IMR-90 (cell line): ENCODE measurements around the gene PEX10. TPM values are rescaled to one million over a fixed set of nuclear protein-coding genes. Genes with fewer than 3 reads are reported as not detected.
A peak's percentile ranks its signal among the peaks of the same experiment; 100 is the strongest.

Source experiments
- ATAC-seq: fragments of 200-7000 bp; cut with Tn5 transposase; 2 replicates; pipeline ENCODE4 v1.9.1; 2020; ENCODE audit warnings: low read depth, mild to moderate bottlenecking, moderate library complexity
- BruUV-seq: library from RNA; stranded (reverse); fragments of 400-500 nt; replicated peaks from 2 replicates; lab custom pipeline; 2021; lab: Mats Ljungman, UMichigan
- CTCF ChIA-PET: fragments of 300-600 bp; formaldehyde crosslinking; extraction: SDS; loops from one replicate; lab custom pipeline; 2021; ENCODE audit warnings: antibody characterized with exemption; lab: Yijun Ruan, JAX
- POLR2A ChIA-PET: fragments of 300-600 bp; sonication (Branson Sonifier 250); formaldehyde crosslinking; loops from one replicate; lab custom pipeline; 2022; ENCODE audit warnings: antibody characterized with exemption; ENCODE audit not compliant: unreplicated experiment; lab: Charles Lee
- DNase-seq: peaks from one replicate; pipeline ENCODE4 v3.0.0; 2013
- H2AFZ ChIP-seq: replicated peaks from 2 replicates; pipeline ENCODE3; 2013; ENCODE audit warnings: low read length, mild to moderate bottlenecking; ENCODE audit not compliant: poor library complexity
- H2AK5ac ChIP-seq: 2 replicates; pipeline ENCODE4 v1.6.1; 2013; ENCODE audit warnings: low read depth, low read length, inconsistent platforms
- H2AK9ac ChIP-seq: replicated peaks from 2 replicates; pipeline ENCODE3; 2013; ENCODE audit warnings: mild to moderate bottlenecking, low read depth, low read length, moderate library complexity; ENCODE audit not compliant: poor library complexity
- H2BK120ac ChIP-seq: 2 replicates; pipeline ENCODE4 v1.6.1; 2013; ENCODE audit warnings: low read depth, low read length, inconsistent platforms
- H2BK15ac ChIP-seq: 3 replicates; pipeline ENCODE4 v1.6.1; 2013; ENCODE audit warnings: low read depth, low read length, inconsistent platforms
- H2BK20ac ChIP-seq: 2 replicates; pipeline ENCODE4 v1.6.1; 2013; ENCODE audit warnings: low read depth, mild to moderate bottlenecking, inconsistent platforms, low read length, moderate library complexity
- H2BK5ac ChIP-seq: 2 replicates; pipeline ENCODE4 v1.6.1; 2013; ENCODE audit warnings: mild to moderate bottlenecking, low read depth, low read length, inconsistent platforms; ENCODE audit not compliant: poor library complexity, severe bottlenecking
- H3K14ac ChIP-seq: replicated peaks from 2 replicates; pipeline ENCODE4 v1.6.1; 2013; ENCODE audit warnings: low read depth, low read length, inconsistent platforms
- H3K18ac ChIP-seq: 2 replicates; pipeline ENCODE4 v1.6.1; 2013; ENCODE audit warnings: low read depth, low read length, control low read depth
- H3K23ac ChIP-seq: 2 replicates; pipeline ENCODE4 v1.6.1; 2013; ENCODE audit warnings: low read depth, low read length, inconsistent platforms
- H3K27ac ChIP-seq: 2 replicates; pipeline ENCODE4 v1.5.1; 2013; ENCODE audit warnings: mild to moderate bottlenecking, control low read depth, low read length; ENCODE audit not compliant: insufficient read depth
- H3K27me3 ChIP-seq: 2 replicates; pipeline ENCODE4 v1.6.1; 2013; ENCODE audit warnings: low read length; ENCODE audit not compliant: control insufficient read depth, insufficient read depth
- H3K36me3 ChIP-seq: 2 replicates; pipeline ENCODE4 v1.6.1; 2013; ENCODE audit warnings: low read length, mixed read lengths; ENCODE audit not compliant: control insufficient read depth, insufficient read depth
- H3K4ac ChIP-seq: 2 replicates; pipeline ENCODE4 v1.6.1; 2013; ENCODE audit warnings: low read depth, low read length, inconsistent platforms
- H3K4me1 ChIP-seq: 2 replicates; pipeline ENCODE4 v1.6.1; 2013; ENCODE audit warnings: low read length, mixed read lengths; ENCODE audit not compliant: control insufficient read depth, insufficient read depth
- H3K4me2 ChIP-seq: 2 replicates; pipeline ENCODE4 v1.6.1; 2013; ENCODE audit warnings: low read depth, mild to moderate bottlenecking, control low read depth, low read length, moderate library complexity
- H3K4me3 ChIP-seq: 2 replicates; pipeline ENCODE4 v1.5.1; 2013; ENCODE audit warnings: low read depth, mild to moderate bottlenecking, control low read depth, low read length, moderate library complexity; ENCODE audit not compliant: insufficient read depth
- H3K56ac ChIP-seq: 2 replicates; pipeline ENCODE4 v1.6.1; 2013; ENCODE audit warnings: low read length, inconsistent platforms; ENCODE audit not compliant: insufficient read depth; ENCODE audit errors: extremely low read depth
- H3K79me1 ChIP-seq, 2 experiments: 2 replicates each; pipeline ENCODE4 v1.6.1; 2013; ENCODE audit warnings: low read length in 2 of 2, inconsistent platforms in 1 of 2, low read depth in 1 of 2
- H3K9ac ChIP-seq: 2 replicates; pipeline ENCODE4 v1.6.1; 2013; ENCODE audit warnings: low read depth, low read length, control low read depth
- H3K9me1 ChIP-seq: 2 replicates; pipeline ENCODE4 v1.6.1; 2013; ENCODE audit warnings: low read length, inconsistent platforms; ENCODE audit not compliant: insufficient read depth
- H3K9me3 ChIP-seq: 2 replicates; pipeline ENCODE4 v1.6.1; 2013; ENCODE audit warnings: low read length; ENCODE audit not compliant: control insufficient read depth, insufficient read depth
- H4K20me1 ChIP-seq: 2 replicates; pipeline ENCODE4 v1.6.1; 2013; ENCODE audit warnings: low read length, inconsistent platforms; ENCODE audit not compliant: insufficient read depth
- H4K5ac ChIP-seq: 2 replicates; pipeline ENCODE4 v1.6.1; 2013; ENCODE audit warnings: mild to moderate bottlenecking, low read depth, low read length, control low read depth
- H4K8ac ChIP-seq, 2 experiments: 2 replicates each; pipeline ENCODE4 v1.6.1; 2013; ENCODE audit warnings: low read depth in 2 of 2, low read length in 2 of 2, control low read depth in 1 of 2, inconsistent platforms in 1 of 2
- H4K91ac ChIP-seq: 2 replicates; pipeline ENCODE4 v1.6.1; 2013; ENCODE audit warnings: low read depth, low read length, inconsistent platforms; ENCODE audit not compliant: insufficient read depth
- BHLHE40 ChIP-seq: fragments of 150-350 bp; IDR thresholded peaks from 2 replicates; pipeline ENCODE4 v1.6.1; 2016; ENCODE audit warnings: mild to moderate bottlenecking, low read depth, low read length
- CEBPB ChIP-seq: IDR thresholded peaks from 2 replicates; pipeline ENCODE4 v1.6.1; 2012; ENCODE audit warnings: low read depth, low read length, improper control_type of control experiment
- FOS ChIP-seq: fragments of 150-350 bp; IDR thresholded peaks from 2 replicates; pipeline ENCODE4 v1.6.1; 2016; ENCODE audit warnings: low read depth, low read length
- MAFK ChIP-seq: IDR thresholded peaks from 2 replicates; pipeline ENCODE4 v1.6.1; 2012; ENCODE audit warnings: low read depth, low read length, improper control_type of control experiment
- MAZ ChIP-seq: IDR thresholded peaks from 2 replicates; pipeline ENCODE4 v1.6.1; 2012; ENCODE audit warnings: low read depth, mild to moderate bottlenecking, low read length, improper control_type of control experiment, moderate library complexity, borderline replicate concordance
- MXI1 ChIP-seq: IDR thresholded peaks from 2 replicates; pipeline ENCODE4 v1.6.1; 2012; ENCODE audit warnings: low read depth, mild to moderate bottlenecking, low read length, moderate library complexity, borderline replicate concordance
- RAD21 ChIP-seq: IDR thresholded peaks from 2 replicates; pipeline ENCODE4 v1.6.1; 2012; ENCODE audit warnings: low read length, improper control_type of control experiment
- SMC3 ChIP-seq: fragments of 150-350 bp; IDR thresholded peaks from 2 replicates; pipeline ENCODE4 v1.6.1; 2016; ENCODE audit warnings: low read depth, mild to moderate bottlenecking, antibody characterized with exemption, low read length, moderate library complexity
- WGBS, 2 experiments: methylation state at CpG; one replicate each; pipeline versions ENCODE4 v1.1.5 to v1.1.7; 2013; ENCODE audit warnings: missing lambda C conversion rate in 2 of 2; ENCODE audit not compliant: insufficient read length in 1 of 2; ENCODE audit errors: extremely low coverage in 2 of 2; 5-methylcytosine and 5-hydroxymethylcytosine counted together
- dilution Hi-C: fragments of 300-500 bp; cut with HindIII; formaldehyde crosslinking; loops from one replicate; pipeline ENCODE4 v1.14.3; 2018; ENCODE audit warnings: low sequenced_read_pairs; ENCODE audit not compliant: unreplicated experiment
- in situ Hi-C: fragments of 300-500 bp; cut with MboI; formaldehyde crosslinking; loops from 3 replicates; pipeline ENCODE4 v1.14.3; 2019; ENCODE audit warnings: low sequenced_read_pairs, inconsistent platforms, mixed read lengths
- intact Hi-C: fragments of 100-400 bp; cut with micrococcal nuclease; formaldehyde crosslinking; loops from 2 replicates; pipeline ENCODE4 v1.10.0; 2022
- polyA plus RNA-seq, 3 experiments: library from polyadenylated mRNA; depleted of rRNA; stranded (reverse); fragments of >200 nt; gene quantifications; 2 replicates each; pipeline ENCODE4 v1.2.3, GENCODE V29; 2012; ENCODE audit warnings: low replicate concordance in 1 of 3
- total RNA-seq: library from RNA; depleted of rRNA; stranded (reverse); fragments of >200 nt; gene quantifications from 2 replicates; pipeline ENCODE4 v1.2.3, GENCODE V29; 2012
- TF ChIP-seq, protein P1 (sequence below): conservative IDR thresholded peaks from 2 replicates; pipeline ENCODE4 v1.5.1; 2012; ENCODE audit warnings: mild to moderate bottlenecking, low read depth, low read length, improper control_type of control experiment
- TF ChIP-seq, protein P2 (sequence below): fragments of 150-350 bp; IDR thresholded peaks from 2 replicates; pipeline ENCODE4 v1.6.1; 2017; ENCODE audit warnings: mild to moderate bottlenecking, antibody characterized with exemption, low read length, low read depth

The PEX10 gene
- total and polyA plus RNA-seq, 2 of the 4 experiments (the other 2 are of a cell fraction), result 16.9 to 19.7 TPM

DNA sequence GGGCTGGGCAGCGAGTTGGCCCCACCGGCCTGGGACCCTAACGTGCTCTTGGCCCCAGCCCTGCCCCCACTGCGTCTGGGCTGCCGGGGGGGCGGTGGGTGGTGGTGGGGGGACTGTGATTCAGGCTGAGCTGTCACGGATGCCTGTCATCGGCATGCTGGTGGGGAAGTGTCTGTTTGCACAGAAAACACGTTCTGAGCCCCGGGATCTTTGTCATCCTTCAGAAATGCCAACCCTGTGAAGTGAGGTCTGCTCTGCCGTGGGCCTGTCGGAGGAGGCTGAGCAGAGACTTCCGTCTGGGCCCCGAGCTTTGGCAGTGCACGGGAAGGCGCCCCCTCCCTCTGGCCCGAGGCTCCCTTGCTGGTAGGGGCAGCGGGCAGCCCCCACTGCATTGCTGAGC is 39.4 kb upstream of the PEX10 start:
- Histone ChIP-seq H2BK20ac (peak overlapping the region; percentile 99), H2BK15ac (no peak overlapping the region; the same call in 2 of the 3 replicates), H3K4me2 (peak overlapping the region; percentile 33; the same call in 1 of the 2 replicates), H3K36me3 (no peaks in the 10 kb centered on the region), H3K27me3 (no peaks in the 10 kb centered on the region), H4K5ac (peak overlapping the region; percentile 94), H4K20me1 (no peaks in the 10 kb centered on the region), H4K91ac (peak overlapping the region; percentile 98), H2AK5ac (peak overlapping the region; percentile 100), H2BK120ac (peak overlapping the region; percentile 100), H3K4me1 (peaks cover 21% of the 10 kb centered on the region), H2AK9ac (peak overlapping the region; percentile 99), H2AFZ (peak overlapping the region; percentile 88), H3K9me1 (peaks cover 10% of the 10 kb centered on the region; the same call in 1 of the 2 replicates), H3K9ac (peak overlapping the region; percentile 54; the same call in 1 of the 2 replicates), H3K27ac (peak overlapping the region; percentile 92), H3K56ac (no peak overlapping the region), H4K8ac (peak overlapping the region; percentile 95 to 98), H3K4me3 (no peak overlapping the region), H3K4ac (peak overlapping the region; percentile 100), H3K79me1 (peaks cover 0 to 8% of the 10 kb centered on the region in 2 experiments; a peak in 1 of 4 replicates), H2BK5ac (peak overlapping the region; percentile 99), H3K9me3 (no peaks in the 10 kb centered on the region), H3K23ac (peak overlapping the region; percentile 99), H3K18ac (peak overlapping the region; percentile 33; the same call in 1 of the 2 replicates), H3K14ac (peak overlapping the region; percentile 94)
- BruUV-seq, result no TSS peak
- ATAC-seq (peak; percentile 88), DNase-seq (peak; percentile 94)
- dilution Hi-C loops, result no loop called here
- 0% methylated on average over 4 of the region's 18 CpGs; no CpG with 5 or more reads in 1 of the 2 experiments for WGBS, 2 experiments
- TF ChIP-seq MAZ (peak; percentile 55), BHLHE40 (peak; percentile 70), SMC3 (0 out of 2 replicates have a peak, but pooled peaks have one; percentile 2), FOS (peak; percentile 63), MXI1 (peak; percentile 59; the same call in 1 of the 2 replicates), RAD21 (peak; percentile 13; the same call in 1 of the 2 replicates), CEBPB (no peak), MAFK (0 out of 2 replicates have a peak, but pooled peaks have one; percentile 1)
- TF ChIP-seq, protein P1, sequence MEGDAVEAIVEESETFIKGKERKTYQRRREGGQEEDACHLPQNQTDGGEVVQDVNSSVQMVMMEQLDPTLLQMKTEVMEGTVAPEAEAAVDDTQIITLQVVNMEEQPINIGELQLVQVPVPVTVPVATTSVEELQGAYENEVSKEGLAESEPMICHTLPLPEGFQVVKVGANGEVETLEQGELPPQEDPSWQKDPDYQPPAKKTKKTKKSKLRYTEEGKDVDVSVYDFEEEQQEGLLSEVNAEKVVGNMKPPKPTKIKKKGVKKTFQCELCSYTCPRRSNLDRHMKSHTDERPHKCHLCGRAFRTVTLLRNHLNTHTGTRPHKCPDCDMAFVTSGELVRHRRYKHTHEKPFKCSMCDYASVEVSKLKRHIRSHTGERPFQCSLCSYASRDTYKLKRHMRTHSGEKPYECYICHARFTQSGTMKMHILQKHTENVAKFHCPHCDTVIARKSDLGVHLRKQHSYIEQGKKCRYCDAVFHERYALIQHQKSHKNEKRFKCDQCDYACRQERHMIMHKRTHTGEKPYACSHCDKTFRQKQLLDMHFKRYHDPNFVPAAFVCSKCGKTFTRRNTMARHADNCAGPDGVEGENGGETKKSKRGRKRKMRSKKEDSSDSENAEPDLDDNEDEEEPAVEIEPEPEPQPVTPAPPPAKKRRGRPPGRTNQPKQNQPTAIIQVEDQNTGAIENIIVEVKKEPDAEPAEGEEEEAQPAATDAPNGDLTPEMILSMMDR, result no peak
- TF ChIP-seq, protein P2, sequence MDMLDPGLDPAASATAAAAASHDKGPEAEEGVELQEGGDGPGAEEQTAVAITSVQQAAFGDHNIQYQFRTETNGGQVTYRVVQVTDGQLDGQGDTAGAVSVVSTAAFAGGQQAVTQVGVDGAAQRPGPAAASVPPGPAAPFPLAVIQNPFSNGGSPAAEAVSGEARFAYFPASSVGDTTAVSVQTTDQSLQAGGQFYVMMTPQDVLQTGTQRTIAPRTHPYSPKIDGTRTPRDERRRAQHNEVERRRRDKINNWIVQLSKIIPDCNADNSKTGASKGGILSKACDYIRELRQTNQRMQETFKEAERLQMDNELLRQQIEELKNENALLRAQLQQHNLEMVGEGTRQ, result no peak
- intact Hi-C loops, result no loop called here
- ChIA-PET CTCF (no interaction called here), POLR2A (no interaction called here)
- in situ Hi-C loops, result no loop called here
